OCI-LY7 (cell line): ENCODE data around the gene ANKK1. TPM values are rescaled to one million over a fixed set of nuclear protein-coding genes. Genes with fewer than 3 reads are reported as not detected.

Experiments
- BruUV-seq: library from RNA; stranded (reverse); fragments of 400-500 nt; replicated peaks from 2 replicates; lab custom pipeline; 2021; lab: Mats Ljungman, UMichigan
- CTCF ChIA-PET: fragments of 300-600 bp; sonication (Branson Sonifier 250); formaldehyde crosslinking; loops from one replicate; lab custom pipeline; 2022; ENCODE audit warnings: antibody characterized with exemption; ENCODE audit not compliant: unreplicated experiment; lab: Charles Lee
- POLR2A ChIA-PET: fragments of 300-600 bp; sonication (Branson Sonifier 250); formaldehyde crosslinking; loops from one replicate; lab custom pipeline; 2022; ENCODE audit warnings: antibody characterized with exemption; lab: Charles Lee
- DNase-seq: peaks from one replicate; pipeline ENCODE4 v3.0.0-alpha.2; 2015; ENCODE audit warnings: low spot score
- H2AFZ ChIP-seq: fragments of 200-600 bp; sonication (generic), shearing (Covaris generic); 2 replicates; pipeline ENCODE4 v1.6.1; 2014; ENCODE audit warnings: mild to moderate bottlenecking, antibody characterized with exemption, low read length, moderate library complexity
- H3K27ac ChIP-seq: fragments of 200-600 bp; sonication (generic); 2 replicates; pipeline ENCODE4 v1.5.1; 2014; ENCODE audit warnings: mixed run types, low read depth, mild to moderate bottlenecking, moderate library complexity, low read length, inconsistent platforms; ENCODE audit not compliant: poor library complexity, severe bottlenecking
- H3K36me3 ChIP-seq: fragments of 200-600 bp; sonication (generic); 2 replicates; pipeline ENCODE4 v1.6.1; 2014; ENCODE audit warnings: mild to moderate bottlenecking, antibody characterized with exemption, low read length, moderate library complexity, mixed read lengths; ENCODE audit not compliant: insufficient read depth
- H3K4me1 ChIP-seq: fragments of 200-600 bp; sonication (generic); 2 replicates; pipeline ENCODE4 v1.5.1; 2014; ENCODE audit warnings: mild to moderate bottlenecking, low read length; ENCODE audit not compliant: insufficient read depth, poor library complexity, severe bottlenecking
- H3K4me2 ChIP-seq: fragments of 200-600 bp; sonication (generic); 2 replicates; pipeline ENCODE4 v1.6.1; 2014; ENCODE audit warnings: mild to moderate bottlenecking, low read length
- H3K4me3 ChIP-seq: fragments of 200-600 bp; sonication (generic); 2 replicates; pipeline ENCODE4 v1.5.1; 2014; ENCODE audit warnings: mild to moderate bottlenecking, low read depth, low read length; ENCODE audit not compliant: poor library complexity, severe bottlenecking
- H3K79me2 ChIP-seq: fragments of 200-600 bp; sonication (generic); 2 replicates; pipeline ENCODE4 v1.6.1; 2016; ENCODE audit warnings: low read depth, mild to moderate bottlenecking, low read length, moderate library complexity, mixed read lengths; ENCODE audit not compliant: insufficient read depth
- H3K9me2 ChIP-seq: fragments of 200-600 bp; sonication (generic); 2 replicates; pipeline ENCODE4 v1.6.1; 2016; ENCODE audit warnings: mild to moderate bottlenecking, low read length, mixed read lengths; ENCODE audit not compliant: insufficient read depth
- H3K9me3 ChIP-seq: fragments of 200-600 bp; sonication (generic); 2 replicates; pipeline ENCODE4 v1.6.1; 2014; ENCODE audit warnings: mild to moderate bottlenecking, mixed run types, low read length, mixed read lengths
- H4K20me1 ChIP-seq: fragments of 200-600 bp; sonication (generic); 2 replicates; pipeline ENCODE4 v1.6.1; 2014; ENCODE audit warnings: mild to moderate bottlenecking, antibody characterized with exemption, low read length, moderate library complexity, mixed read lengths; ENCODE audit not compliant: insufficient read depth
- EZH2phosphoT487 ChIP-seq: fragments of 200-600 bp; sonication (generic); IDR thresholded peaks from 2 replicates; pipeline ENCODE4 v1.6.1; 2018; ENCODE audit warnings: low read depth, borderline replicate concordance, mild to moderate bottlenecking, mixed run types, antibody characterized with exemption, low read length, moderate library complexity, mixed read lengths
- intact Hi-C: fragments of 100-400 bp; cut with micrococcal nuclease; formaldehyde crosslinking; loops from one replicate; pipeline ENCODE4 v1.10.0; 2022; ENCODE audit not compliant: unreplicated experiment
- total RNA-seq, 2 experiments: library from RNA; depleted of rRNA in 1 of 2; stranded (reverse); fragments of >200 nt in 1 of 2; shearing (Covaris generic) in 1 of 2; gene quantifications; 2 replicates each; pipeline ENCODE4 v1.2.3, GENCODE V29; 2014 to 2022
- TF ChIP-seq, protein P1 (sequence below): fragments of 200-600 bp; sonication (generic); conservative IDR thresholded peaks from 2 replicates; pipeline ENCODE4 v1.5.1; 2014; ENCODE audit warnings: mild to moderate bottlenecking, antibody characterized with exemption, low read length, moderate library complexity, mixed read lengths

ANKK1 gene
- total RNA-seq, 2 experiments from 2014 or later: not detected

- BruUV-seq: no TSS peak
- no peaks in the 10 kb centered on the region for H3K9me3 ChIP-seq
- no peak overlapping the region for H3K4me2 ChIP-seq
- H3K27ac ChIP-seq: no peak overlapping the region
- ChIA-PET POLR2A (no interaction called here), CTCF (no interaction called here)
- no peak for DNase-seq
- H4K20me1 ChIP-seq: no peaks in the 10 kb centered on the region
- H3K79me2 ChIP-seq: no peaks in the 10 kb centered on the region
- H3K4me3 ChIP-seq: no peak overlapping the region
- H3K36me3 ChIP-seq: no peaks in the 10 kb centered on the region
- no peak overlapping the region for H2AFZ ChIP-seq
- intact Hi-C loops: no loop called here
- no peaks in the 10 kb centered on the region for H3K9me2 ChIP-seq
- no peak for TF ChIP-seq EZH2phosphoT487
- TF ChIP-seq, protein P1, sequence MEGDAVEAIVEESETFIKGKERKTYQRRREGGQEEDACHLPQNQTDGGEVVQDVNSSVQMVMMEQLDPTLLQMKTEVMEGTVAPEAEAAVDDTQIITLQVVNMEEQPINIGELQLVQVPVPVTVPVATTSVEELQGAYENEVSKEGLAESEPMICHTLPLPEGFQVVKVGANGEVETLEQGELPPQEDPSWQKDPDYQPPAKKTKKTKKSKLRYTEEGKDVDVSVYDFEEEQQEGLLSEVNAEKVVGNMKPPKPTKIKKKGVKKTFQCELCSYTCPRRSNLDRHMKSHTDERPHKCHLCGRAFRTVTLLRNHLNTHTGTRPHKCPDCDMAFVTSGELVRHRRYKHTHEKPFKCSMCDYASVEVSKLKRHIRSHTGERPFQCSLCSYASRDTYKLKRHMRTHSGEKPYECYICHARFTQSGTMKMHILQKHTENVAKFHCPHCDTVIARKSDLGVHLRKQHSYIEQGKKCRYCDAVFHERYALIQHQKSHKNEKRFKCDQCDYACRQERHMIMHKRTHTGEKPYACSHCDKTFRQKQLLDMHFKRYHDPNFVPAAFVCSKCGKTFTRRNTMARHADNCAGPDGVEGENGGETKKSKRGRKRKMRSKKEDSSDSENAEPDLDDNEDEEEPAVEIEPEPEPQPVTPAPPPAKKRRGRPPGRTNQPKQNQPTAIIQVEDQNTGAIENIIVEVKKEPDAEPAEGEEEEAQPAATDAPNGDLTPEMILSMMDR: no peak
- H3K4me1 ChIP-seq: no peaks in the 10 kb centered on the region
Measured at GRCh38 chr11:113339929-113340589, 47.5 kb upstream of the ANKK1 start.

DNA sequence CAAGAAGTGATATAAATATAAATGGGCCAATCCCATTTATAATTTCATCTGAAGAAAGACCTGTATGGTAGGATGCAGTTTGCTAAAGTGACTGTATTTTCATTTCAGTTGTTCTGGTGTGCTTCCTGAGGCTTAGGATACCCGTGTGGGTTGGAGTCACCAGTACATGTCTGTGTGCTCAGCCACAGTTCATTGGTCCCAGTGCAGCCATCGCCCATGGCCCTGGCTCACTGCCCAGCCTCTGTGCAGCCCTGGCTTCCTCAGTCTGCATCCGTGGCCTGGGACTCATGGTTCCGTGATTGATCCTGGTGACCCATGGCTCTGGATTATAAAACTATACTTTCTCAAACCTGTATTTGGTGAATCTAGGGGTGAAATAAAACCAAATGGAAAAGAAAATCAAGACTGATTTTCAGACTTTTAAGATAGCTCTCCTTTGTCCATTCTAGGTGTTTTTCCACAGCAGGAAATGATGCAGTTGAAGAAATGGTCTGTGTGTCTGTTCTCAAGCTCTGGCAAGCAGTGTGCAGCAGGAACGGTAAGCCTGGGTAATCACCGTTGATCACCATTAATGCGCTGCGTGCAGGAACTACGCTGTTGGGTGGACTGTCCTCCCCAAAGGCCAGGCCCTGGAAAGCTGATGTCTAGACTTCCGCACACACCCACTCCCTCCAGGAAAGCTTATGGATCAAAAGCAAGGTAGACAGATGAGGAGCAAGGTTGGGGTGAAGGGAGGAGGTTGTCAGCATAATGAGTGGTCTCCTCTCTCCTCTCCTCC, 46.0 kb upstream of the ANKK1 start:
- intact Hi-C loops: no loop called here
- no TSS peak for BruUV-seq

More for the DNA sequence above, 46.0 kb upstream of the ANKK1 start:
- no peaks in the 10 kb centered on the region for H3K79me2 ChIP-seq
- H2AFZ ChIP-seq: no peak overlapping the region
- H3K4me1 ChIP-seq: no peaks in the 10 kb centered on the region
- DNase-seq: no peak
- H3K27ac ChIP-seq: no peak overlapping the region
- H3K9me2 ChIP-seq: no peaks in the 10 kb centered on the region
- ChIA-PET CTCF (no interaction called here), POLR2A (no interaction called here)
- no peak for TF ChIP-seq EZH2phosphoT487
- TF ChIP-seq, protein P1: no peak
- no peak overlapping the region for H3K4me2 ChIP-seq
- H3K4me3 ChIP-seq: no peak overlapping the region
- no peaks in the 10 kb centered on the region for H3K36me3 ChIP-seq
- H3K9me3 ChIP-seq: no peaks in the 10 kb centered on the region
- no peaks in the 10 kb centered on the region for H4K20me1 ChIP-seq
